ENCODE data around the gene ZBTB21. TPM values are rescaled to one million over a fixed set of nuclear protein-coding genes. Genes with fewer than 3 reads are reported as not detected.

The ZBTB21 gene
- total RNA-seq (ENCODE audit: unreplicated experiment), result 8.4 TPM
- long read RNA-seq, result 0 reads

DNA sequence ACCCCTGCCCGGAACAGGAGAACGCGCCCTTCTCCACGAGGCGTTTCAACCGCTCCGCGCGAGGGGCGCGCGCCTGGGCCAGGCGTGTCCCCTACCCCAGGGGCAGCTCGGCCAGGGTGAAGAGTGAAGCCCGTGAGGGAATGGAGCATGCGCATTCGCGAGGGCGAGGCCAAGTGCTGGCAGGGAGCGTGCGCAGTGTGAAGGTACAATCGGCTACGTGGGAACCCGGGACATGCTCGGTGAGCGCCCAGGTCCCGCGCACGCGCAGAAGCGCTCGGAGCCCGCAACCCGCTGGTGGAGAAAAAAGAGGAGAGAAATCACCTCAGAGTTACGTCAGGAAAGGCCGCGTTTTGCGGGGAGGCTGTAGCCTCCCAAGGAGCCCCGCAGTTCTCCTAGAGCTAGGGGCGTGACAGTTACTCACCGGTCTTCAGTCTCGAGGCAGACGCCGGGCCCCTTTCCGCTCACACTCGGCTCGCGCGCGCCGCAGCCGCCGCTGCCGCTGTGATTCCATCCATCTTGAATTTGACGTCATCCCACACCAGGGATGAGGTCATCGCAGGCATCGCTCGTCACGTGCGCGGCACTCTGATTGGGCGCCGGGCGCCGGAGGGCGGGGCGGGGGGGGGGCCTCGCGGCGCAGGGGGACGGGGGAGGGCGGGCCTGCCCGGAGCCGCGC, at the start of gene ZBTB21:
TSS of gene ZBTB21 (minus strand) at position 530 of the 676 bp plus-strand sequence. CDS start 16,265 bp downstream, outside the sequence.
- H3K27ac Mint-ChIP-seq (ENCODE audit: unreplicated experiment), result peak within 1 kb of the TSS; percentile 97
- H3K4me1 Mint-ChIP-seq (ENCODE audit: unreplicated experiment), result peaks cover 3% of the 10 kb centered on the region
- H3K4me3 Mint-ChIP-seq (ENCODE audit: unreplicated experiment), result peak within 1 kb of the TSS; percentile 97
- peaks cover 22% of the 10 kb centered on the region for H3K27me3 Mint-ChIP-seq (ENCODE audit: unreplicated experiment)
- no peaks in the 10 kb centered on the region for H3K36me3 Mint-ChIP-seq (ENCODE audit: low read depth, unreplicated experiment)
- H3K9me3 Mint-ChIP-seq (ENCODE audit: unreplicated experiment), result no peaks in the 10 kb centered on the region
- TF ChIP-seq, protein P1, sequence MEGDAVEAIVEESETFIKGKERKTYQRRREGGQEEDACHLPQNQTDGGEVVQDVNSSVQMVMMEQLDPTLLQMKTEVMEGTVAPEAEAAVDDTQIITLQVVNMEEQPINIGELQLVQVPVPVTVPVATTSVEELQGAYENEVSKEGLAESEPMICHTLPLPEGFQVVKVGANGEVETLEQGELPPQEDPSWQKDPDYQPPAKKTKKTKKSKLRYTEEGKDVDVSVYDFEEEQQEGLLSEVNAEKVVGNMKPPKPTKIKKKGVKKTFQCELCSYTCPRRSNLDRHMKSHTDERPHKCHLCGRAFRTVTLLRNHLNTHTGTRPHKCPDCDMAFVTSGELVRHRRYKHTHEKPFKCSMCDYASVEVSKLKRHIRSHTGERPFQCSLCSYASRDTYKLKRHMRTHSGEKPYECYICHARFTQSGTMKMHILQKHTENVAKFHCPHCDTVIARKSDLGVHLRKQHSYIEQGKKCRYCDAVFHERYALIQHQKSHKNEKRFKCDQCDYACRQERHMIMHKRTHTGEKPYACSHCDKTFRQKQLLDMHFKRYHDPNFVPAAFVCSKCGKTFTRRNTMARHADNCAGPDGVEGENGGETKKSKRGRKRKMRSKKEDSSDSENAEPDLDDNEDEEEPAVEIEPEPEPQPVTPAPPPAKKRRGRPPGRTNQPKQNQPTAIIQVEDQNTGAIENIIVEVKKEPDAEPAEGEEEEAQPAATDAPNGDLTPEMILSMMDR (IDR thresholded peaks at IDR 0.05; ENCODE audit: unreplicated experiment), result no peak
- peak; percentile 98 for DNase-seq (ENCODE audit: low spot score)

DNA sequence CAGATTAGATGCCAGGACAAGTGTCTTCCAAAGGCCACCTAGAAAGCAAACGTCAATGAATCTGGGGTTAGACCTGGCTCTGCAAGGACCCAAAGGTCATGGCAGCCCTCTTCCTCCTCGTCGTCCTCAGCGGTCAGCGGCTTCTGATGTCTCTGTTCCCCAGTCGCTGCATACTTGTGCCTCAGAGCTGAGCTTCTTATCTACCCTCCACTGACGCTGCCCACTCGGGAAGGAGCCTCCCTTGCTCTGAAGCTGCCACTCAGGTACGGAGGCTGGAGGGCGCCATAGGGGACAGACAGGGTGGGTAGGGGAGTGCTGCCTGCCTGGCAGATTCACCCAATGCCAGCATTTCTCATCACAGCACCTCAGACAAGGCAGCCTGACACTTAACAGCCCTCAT, 49.6 kb upstream of the ZBTB21 start:
- H3K27ac Mint-ChIP-seq (ENCODE audit: unreplicated experiment), result no peak overlapping the region

DNA sequence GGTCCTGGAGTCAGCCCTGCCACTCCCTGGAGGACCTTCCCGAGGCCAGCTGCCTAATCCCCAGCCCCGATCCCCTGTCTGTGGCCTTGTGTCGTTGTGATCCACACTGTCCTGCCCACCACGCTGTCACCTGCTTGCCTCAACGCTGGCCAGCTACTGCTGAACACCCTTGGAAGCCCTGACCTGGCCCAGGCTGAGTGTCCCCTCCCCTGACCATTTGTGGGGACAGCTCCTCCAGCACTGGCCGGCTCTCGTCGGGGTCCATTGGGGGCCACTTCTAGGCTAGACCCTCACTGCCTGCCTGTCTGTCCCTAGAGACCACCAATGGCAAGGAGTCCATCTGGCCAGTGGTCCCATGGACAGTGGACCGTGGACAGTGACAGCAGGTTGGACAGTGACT, 49.0 kb upstream of the ZBTB21 start:
- Mint-ChIP-seq H3K4me1 (ENCODE audit: unreplicated experiment) (peaks cover 20% of the 10 kb centered on the region), H3K27me3 (ENCODE audit: unreplicated experiment) (peaks cover 8% of the 10 kb centered on the region), H3K36me3 (ENCODE audit: low read depth, unreplicated experiment) (peaks cover 4% of the 10 kb centered on the region), H3K9me3 (ENCODE audit: unreplicated experiment) (no peaks in the 10 kb centered on the region), H3K4me3 (ENCODE audit: unreplicated experiment) (no peak overlapping the region), H3K27ac (ENCODE audit: unreplicated experiment) (no peak overlapping the region)
- no peak for DNase-seq (ENCODE audit: low spot score)
- TF ChIP-seq, protein P1 (IDR thresholded peaks at IDR 0.05; ENCODE audit: unreplicated experiment), result no peak

More for the DNA sequence above, 49.6 kb upstream of the ZBTB21 start:
- Mint-ChIP-seq H3K9me3 (ENCODE audit: unreplicated experiment) (no peaks in the 10 kb centered on the region), H3K4me3 (ENCODE audit: unreplicated experiment) (no peak overlapping the region), H3K27me3 (ENCODE audit: unreplicated experiment) (peaks cover 11% of the 10 kb centered on the region), H3K36me3 (ENCODE audit: low read depth, unreplicated experiment) (peaks cover 4% of the 10 kb centered on the region), H3K4me1 (ENCODE audit: unreplicated experiment) (peaks cover 20% of the 10 kb centered on the region)
- TF ChIP-seq, protein P1 (IDR thresholded peaks at IDR 0.05; ENCODE audit: unreplicated experiment), result no peak
- DNase-seq (ENCODE audit: low spot score), result no peak

DNA sequence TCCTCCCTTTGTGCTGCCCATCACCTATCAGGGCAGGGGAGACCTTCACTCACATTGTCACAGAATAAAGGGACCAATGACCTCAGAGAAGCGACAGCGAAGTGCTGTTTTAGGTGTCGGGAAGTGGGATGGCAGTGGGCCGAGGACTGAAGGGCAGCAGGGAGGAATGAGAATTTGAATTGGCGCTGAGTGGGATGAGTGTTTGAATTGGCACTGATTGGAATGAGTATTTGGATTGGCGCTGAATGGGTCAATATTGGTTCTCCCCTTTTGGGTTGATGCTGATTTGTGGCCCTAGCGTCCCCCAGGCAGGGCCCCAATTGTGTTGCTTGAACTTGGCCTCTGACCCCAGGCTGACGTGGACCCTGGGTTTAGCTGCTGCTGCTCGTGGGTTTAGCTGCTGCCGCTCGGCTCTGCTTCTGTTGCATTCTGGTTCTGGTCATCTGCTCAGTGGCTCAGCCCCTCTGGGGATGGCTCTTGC, 48.5 kb upstream of the ZBTB21 start:
- TF ChIP-seq, protein P1 (IDR thresholded peaks at IDR 0.05; ENCODE audit: unreplicated experiment), result no peak
- H3K27ac Mint-ChIP-seq (ENCODE audit: unreplicated experiment), result no peak overlapping the region
- DNase-seq (ENCODE audit: low spot score), result no peak
- peaks cover 20% of the 10 kb centered on the region for H3K4me1 Mint-ChIP-seq (ENCODE audit: unreplicated experiment)
- H3K36me3 Mint-ChIP-seq (ENCODE audit: low read depth, unreplicated experiment), result peaks cover 4% of the 10 kb centered on the region
- H3K27me3 Mint-ChIP-seq (ENCODE audit: unreplicated experiment), result peaks cover 7% of the 10 kb centered on the region
- no peak overlapping the region for H3K4me3 Mint-ChIP-seq (ENCODE audit: unreplicated experiment)
- H3K9me3 Mint-ChIP-seq (ENCODE audit: unreplicated experiment), result no peaks in the 10 kb centered on the region

DNA sequence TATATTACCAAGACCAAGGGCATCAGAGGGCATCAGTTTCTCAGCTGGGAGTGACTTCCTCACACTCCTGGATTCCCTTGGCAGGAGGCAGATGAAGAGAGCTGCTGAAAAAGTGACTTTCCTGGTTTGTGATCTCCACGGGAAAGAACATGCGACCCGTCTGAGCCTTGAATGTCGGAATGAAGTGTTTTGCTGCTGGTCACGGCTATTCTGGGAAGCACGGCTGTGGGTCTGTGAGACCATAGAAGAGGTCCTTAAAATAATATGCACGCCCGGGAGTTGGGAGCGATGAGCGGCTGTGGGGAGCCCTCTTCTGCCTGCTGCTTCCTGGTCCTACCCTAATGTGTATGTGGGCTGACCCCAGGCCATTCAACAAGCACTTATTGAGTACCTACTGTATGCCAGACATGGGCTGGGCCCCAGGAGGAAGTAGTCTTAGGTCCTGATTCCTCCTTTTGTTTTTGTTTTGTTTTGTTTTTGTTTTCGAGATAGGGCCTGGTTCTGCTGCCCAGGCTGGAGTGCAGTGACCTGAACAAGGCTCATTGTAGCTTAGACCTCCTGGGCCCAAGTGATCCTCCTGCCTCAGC, 47.8 kb upstream of the ZBTB21 start:
- H3K9me3 Mint-ChIP-seq (ENCODE audit: unreplicated experiment), result no peaks in the 10 kb centered on the region
- peaks cover 10% of the 10 kb centered on the region for H3K27me3 Mint-ChIP-seq (ENCODE audit: unreplicated experiment)
- no peak overlapping the region for H3K4me3 Mint-ChIP-seq (ENCODE audit: unreplicated experiment)
- no peak overlapping the region for H3K27ac Mint-ChIP-seq (ENCODE audit: unreplicated experiment)
- no peak for DNase-seq (ENCODE audit: low spot score)
- TF ChIP-seq, protein P1 (IDR thresholded peaks at IDR 0.05; ENCODE audit: unreplicated experiment), result no peak
- peaks cover 4% of the 10 kb centered on the region for H3K36me3 Mint-ChIP-seq (ENCODE audit: low read depth, unreplicated experiment)
- H3K4me1 Mint-ChIP-seq (ENCODE audit: unreplicated experiment), result peaks cover 20% of the 10 kb centered on the region

Data from endothelial cell (in vitro differentiated cells).